GM19395 (cell line): ENCODE results near the gene GNG11.

ENCODE experiments used
- ATAC-seq: cut with Tn5 transposase; IDR thresholded peaks from one replicate; pipeline ENCODE4 v1.9.1; 2021; ENCODE audit warnings: mild to moderate bottlenecking, moderate library complexity; ENCODE audit not compliant: unreplicated experiment

Gene GNG11

GRCh38 chr7:93945756-93946535, 24.4 kb downstream of the GNG11 start:
- no peak for ATAC-seq

DNA sequence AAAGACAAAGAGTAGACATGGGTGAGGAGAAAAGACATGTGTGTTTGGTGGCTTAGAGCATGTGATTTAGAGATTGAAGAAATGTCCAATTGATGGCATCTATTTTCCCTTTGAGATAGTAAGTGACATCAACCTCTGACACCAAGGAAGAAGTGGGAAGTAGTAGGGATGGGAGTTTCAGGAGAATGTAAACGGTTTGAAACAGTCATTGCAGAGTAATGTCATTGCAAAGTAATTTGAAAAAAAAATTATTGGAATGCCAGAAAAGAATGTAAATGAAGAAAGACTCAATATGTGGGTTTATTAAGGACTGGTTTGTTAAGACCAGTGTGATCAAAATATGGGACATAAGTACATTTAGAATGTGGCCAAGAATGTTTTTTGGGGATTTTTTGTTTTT, 26.6 kb downstream of the GNG11 start:
- no peak for ATAC-seq

DNA sequence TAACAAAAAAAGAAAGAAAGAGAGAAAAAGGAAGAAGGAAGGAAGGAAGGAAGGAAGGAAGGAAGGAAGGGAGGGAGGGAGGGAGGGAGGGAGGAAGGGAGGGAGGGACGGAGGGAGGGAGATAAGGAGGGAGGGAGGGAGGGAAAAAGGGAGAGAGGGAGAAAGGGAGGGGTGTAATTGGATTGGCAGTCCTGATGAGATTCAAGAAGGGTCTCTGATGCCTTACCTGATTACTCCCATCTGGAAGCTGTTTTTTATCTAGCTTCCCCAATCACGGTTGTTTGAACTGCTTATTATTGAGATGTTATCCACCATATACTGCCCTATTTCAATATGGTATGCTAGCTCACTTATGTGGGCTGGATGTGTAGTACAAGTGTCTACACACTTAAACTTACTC, 27.3 kb downstream of the GNG11 start:
- no peak for ATAC-seq

DNA sequence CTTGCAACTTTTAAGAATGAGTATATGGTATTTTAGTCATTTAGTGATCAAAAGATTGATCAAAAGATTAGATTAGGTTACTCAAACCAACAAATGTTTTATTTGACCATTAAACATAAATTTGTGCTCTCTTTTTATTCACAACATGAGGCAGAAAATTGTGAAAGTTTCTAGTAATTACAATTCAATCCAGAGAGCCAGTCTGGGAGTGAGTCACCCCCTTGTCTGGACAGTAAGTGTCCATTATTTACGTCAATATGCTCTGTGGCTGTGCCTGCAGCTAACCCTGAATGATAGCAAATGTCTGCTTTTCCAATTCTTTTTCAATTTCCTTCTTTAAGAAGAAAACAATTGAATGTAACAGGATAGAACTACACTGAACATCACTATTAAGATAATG, 27.9 kb downstream of the GNG11 start:
- ATAC-seq, result no peak

- ATAC-seq, result peak; percentile 88
These were observed 33.8 kb downstream of the GNG11 start for GRCh38 chr7:93955304-93955703.

GRCh38 chr7:93957767-93958166, 36.2 kb downstream of the GNG11 start:
- no peak for ATAC-seq

DNA sequence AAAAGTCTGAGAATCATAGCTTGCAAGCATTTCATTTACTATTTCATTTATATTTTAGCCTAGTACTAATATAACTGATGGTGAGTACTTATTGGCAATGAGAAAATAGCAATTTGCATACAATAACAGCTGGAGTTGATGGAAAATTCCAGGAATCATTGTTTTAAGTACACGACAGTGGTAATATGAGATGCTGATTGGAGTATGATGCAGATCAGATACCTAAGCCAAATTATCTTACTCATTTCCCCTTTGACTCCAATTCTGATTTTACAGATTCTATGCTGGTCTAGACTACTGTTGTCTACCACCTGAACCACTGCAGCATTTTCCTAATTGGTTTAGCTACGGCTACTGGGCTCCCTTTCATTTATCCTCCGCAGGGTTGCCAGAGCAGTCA, 36.7 kb downstream of the GNG11 start:
- ATAC-seq, result no peak

DNA sequence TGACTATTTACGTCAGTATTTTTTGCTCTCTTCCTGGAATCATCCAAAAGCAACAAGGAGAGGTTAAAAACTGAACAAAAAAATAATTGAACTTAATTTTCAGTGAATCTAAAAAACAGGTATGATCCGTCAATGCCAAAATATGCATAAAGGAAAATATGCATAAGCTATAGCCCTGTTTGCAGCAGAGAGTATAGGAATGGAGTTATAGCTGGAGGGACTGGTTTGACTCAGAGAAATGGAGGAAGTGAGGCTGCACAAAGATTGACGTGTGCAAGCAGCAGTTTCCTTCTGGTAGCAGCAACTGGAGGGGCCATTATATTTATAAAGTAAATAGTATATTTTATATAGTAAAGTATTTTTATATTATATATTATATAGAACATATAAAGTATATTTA, 37.1 kb downstream of the GNG11 start:
- no peak for ATAC-seq

DNA sequence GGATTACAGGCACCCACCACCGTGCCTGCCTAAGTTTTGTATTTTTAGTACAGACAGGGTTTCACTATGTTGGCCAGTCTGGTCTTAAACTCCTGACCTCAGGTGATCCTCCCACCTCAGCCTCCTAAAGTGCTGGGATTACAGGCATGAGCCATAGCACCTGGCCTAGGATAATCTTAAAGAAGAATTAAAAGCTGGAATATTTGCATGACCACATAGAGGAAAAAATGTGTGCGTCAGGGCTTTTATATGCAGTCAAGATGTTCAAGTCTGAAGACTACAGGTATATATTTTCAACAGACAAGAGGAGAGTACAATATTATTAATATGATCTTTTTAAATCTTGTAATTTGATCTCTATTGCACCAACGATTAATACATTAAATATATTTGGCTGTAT, 39.5 kb downstream of the GNG11 start:
- no peak for ATAC-seq

DNA sequence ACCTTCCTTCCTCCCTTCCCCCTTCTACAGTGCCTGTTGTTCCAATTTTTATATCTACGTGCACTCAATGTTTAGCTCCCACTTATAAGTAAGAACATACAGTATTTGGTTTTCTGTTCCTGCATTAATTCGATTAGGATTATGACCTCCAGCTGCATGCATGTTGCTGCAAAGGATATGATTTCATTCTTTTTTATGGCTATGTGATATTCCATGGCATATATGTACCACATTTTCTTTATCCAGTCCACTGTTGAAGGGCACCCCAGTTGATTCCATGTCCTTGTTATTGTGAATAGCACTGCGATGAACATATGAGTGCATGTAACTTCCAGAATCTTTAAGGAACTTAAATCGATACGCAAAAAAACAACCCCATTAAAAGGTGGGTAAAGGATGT, 42.7 kb downstream of the GNG11 start:
- ATAC-seq, result no peak

DNA sequence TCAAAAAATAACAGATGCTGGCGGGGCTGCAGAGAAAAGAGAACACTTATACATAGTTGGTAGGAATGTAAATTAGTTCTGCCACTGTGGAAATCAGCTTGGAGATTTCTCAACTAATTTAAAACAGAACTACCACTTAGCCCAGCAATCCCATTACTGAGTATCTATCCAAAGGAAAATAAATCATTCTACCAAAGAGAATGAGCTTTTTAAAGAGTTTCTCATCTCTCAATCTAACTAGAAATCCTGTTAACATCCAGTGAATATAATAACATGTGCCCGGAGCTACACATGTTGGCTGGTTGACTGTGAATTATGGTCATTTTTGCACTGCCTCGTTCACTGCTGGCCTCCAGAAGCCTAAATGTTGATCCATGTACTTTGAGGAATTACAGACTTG, 43.3 kb downstream of the GNG11 start:
- no peak for ATAC-seq

DNA sequence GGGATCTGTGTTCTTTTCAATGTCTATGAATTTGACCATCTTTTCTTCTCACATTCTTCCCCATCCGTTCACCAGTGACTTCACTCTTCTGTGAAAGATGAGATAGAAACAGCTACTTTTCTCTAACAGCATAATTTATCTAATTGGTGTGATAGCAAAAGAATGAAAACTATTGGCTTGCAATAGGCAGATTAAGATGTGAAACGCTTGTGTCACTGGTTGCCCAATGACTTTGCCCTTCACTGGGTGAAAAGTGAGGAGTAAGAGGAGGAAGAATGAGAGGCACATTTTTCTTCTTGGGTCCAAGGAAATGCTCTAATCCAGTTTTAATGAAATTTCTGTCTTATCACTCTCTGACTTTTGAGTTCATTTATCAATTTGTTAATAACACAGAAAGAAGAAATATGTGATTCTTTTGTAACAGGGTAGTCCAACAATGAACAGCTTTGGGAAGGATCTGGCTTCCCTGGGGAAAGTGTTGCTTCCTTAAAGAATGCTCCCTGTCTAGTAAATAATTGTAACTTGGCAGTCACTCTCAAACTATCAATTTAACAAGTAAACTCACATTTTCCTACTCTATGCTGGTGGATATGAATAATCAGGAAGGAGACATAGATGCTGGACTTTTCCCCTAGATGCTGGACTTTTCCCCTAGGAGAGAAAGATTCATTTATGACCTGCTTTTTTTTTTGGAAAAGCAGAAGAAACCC, 47.5 kb downstream of the GNG11 start:
- no peak for ATAC-seq

DNA sequence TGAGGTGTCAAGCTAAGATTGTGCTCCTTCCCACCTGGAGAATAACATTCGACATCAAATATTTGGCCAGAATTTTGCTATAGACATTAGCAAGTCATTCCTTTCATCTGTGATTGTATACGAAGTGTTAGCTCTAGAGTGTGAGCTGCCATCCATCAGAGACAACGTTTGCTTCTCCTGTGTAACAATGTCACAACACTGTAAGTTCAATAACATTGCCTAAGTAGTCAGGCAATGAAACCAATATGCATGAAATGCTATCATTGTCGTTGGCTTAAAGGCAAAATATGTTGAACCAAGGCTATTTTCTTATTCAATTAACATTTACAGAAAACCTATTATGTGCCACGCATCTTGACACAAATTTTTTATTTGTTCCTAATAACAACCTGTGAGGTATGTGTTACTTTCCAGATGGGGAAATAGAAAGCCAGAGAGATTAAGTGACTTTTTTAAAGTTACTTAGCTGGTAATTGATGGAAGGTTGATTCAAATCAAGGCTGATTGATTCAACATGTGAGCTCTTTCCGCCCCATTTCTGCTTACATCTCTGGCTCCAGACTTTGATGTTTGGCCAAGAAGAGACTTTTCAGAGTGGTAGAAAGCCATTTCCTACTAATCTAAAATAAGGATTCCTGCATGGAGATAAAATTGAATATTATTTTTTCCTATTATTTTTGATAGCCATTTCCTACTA, 50.6 kb downstream of the GNG11 start:
- ATAC-seq, result no peak

- no peak for ATAC-seq
These were observed 51.6 kb downstream of the GNG11 start for GRCh38 chr7:93973134-93973533.

- ATAC-seq, result no peak
These were observed 55.8 kb downstream of the GNG11 start for GRCh38 chr7:93977211-93977950.
